AG09309 (cell line): ENCODE results near the gene CPB1.

ENCODE experiments used
- DNase-seq: peaks from one replicate; pipeline ENCODE4 v3.0.0-alpha.2; 2010; ENCODE audit warnings: low read depth
- H3K4me3 ChIP-seq: 2 replicates; pipeline ENCODE4 v1.5.1; 2011; ENCODE audit warnings: mild to moderate bottlenecking, low read depth, low read length, moderate library complexity; ENCODE audit not compliant: control insufficient read depth
- TF ChIP-seq, protein P1 (sequence below): IDR thresholded peaks from 2 replicates; pipeline ENCODE4 v1.5.1; 2011; ENCODE audit warnings: mild to moderate bottlenecking, low read depth, low read length, inconsistent platforms; ENCODE audit not compliant: insufficient read depth, control insufficient read depth; ENCODE audit errors: missing control alignments

The CPB1 gene

DNA sequence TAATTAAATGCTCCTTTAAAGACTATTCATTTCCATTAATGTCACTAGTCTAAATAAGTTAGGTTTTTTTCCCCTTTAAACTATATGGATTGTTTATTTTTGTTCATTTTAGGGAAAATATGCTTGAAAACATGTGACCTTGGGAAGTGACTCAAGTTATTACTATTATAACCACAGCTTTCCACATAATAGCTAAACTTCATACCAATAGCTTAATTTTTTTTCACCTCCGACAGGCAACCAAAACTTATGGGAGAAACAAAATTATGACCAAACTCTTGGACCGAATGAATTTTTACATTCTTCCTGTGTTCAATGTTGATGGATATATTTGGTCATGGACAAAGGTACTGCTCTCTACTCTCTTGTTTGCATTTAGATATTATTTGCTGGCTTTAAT is 53.7 kb downstream of the CPB1 start:
- TF ChIP-seq, protein P1, sequence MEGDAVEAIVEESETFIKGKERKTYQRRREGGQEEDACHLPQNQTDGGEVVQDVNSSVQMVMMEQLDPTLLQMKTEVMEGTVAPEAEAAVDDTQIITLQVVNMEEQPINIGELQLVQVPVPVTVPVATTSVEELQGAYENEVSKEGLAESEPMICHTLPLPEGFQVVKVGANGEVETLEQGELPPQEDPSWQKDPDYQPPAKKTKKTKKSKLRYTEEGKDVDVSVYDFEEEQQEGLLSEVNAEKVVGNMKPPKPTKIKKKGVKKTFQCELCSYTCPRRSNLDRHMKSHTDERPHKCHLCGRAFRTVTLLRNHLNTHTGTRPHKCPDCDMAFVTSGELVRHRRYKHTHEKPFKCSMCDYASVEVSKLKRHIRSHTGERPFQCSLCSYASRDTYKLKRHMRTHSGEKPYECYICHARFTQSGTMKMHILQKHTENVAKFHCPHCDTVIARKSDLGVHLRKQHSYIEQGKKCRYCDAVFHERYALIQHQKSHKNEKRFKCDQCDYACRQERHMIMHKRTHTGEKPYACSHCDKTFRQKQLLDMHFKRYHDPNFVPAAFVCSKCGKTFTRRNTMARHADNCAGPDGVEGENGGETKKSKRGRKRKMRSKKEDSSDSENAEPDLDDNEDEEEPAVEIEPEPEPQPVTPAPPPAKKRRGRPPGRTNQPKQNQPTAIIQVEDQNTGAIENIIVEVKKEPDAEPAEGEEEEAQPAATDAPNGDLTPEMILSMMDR = no peak
- DNase-seq = no peak
- H3K4me3 ChIP-seq = no peak overlapping the region

DNA sequence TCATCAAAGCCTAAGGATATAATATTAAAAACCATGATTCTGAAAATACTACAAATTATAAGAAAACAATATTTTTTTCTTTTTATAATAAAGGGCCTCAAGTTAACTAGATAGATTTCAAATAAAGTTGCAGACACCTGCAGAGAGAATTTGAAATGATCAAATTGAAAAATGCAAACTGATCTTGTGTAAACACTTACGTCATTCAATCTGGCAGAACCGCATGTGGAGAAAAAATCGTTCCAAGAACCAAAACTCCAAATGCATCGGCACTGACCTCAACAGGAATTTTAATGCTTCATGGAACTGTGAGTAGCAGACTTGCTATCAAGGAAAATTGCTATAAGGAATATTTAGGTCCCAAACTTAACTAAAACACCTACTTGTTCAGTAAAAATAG is 54.7 kb downstream of the CPB1 start:
- H3K4me3 ChIP-seq = no peak overlapping the region
- DNase-seq = no peak
- TF ChIP-seq, protein P1 = no peak

DNA sequence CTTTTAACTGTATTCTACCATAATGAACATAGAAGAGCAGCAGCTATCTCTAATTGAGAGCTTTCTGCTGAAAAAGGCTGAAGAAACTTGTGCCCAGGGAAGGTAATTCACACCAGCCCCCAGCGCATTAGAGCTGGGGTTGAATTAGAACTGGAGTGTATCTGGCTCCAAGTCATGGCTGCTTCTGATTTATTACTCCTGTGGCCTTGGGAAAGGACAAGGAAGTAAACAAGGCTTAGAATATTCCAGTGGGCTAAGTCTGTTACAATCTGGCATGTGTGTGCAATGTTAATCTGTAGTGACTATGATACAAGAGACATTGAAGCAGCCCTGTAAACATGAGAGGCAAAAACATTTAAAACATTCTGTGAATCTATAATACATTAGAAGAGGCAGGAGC is 55.6 kb downstream of the CPB1 start:
- H3K4me3 ChIP-seq = no peak overlapping the region
- no peak for DNase-seq
- TF ChIP-seq, protein P1 = no peak

DNA sequence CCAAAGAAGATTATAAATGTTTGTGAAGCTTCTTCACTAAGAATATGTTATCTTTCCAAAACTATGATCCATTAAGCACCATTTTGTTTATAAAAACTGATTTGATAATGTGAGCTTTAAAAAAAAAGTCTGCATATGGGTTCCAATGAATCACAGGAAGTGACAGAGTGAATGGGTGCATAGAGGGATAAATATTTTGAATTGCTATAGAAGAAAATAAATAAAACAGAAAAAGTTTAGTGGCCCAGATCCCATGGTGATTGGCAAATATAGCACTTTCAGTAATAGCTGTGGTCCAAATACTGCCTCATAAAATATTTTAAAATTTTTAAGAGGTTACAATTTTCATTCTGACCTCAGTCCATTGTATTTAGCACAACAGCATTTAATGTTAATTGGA is 56.6 kb downstream of the CPB1 start:
- H3K4me3 ChIP-seq = no peak overlapping the region
- TF ChIP-seq, protein P1 = no peak
- no peak for DNase-seq

DNA sequence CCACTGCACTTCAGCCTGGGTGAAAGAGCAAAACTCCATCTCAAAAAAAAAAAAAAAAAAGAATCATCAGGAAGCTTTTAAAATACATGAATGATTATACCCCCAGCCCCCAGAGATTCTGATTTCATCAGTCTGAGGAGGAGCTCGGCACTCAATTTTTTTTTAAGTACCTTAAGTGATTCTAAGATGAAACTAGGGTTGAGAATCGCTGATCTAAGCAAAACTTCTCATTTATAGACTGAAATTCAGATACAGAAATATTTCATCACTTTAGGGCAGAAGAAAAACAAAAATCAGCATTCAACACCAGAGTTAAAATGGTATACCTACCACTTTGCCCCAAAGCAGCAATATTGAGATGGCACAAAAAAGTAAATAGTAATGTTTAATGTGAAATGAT is 62.2 kb downstream of the CPB1 start:
- no peak for DNase-seq
- TF ChIP-seq, protein P1 = no peak
- no peak overlapping the region for H3K4me3 ChIP-seq

DNA sequence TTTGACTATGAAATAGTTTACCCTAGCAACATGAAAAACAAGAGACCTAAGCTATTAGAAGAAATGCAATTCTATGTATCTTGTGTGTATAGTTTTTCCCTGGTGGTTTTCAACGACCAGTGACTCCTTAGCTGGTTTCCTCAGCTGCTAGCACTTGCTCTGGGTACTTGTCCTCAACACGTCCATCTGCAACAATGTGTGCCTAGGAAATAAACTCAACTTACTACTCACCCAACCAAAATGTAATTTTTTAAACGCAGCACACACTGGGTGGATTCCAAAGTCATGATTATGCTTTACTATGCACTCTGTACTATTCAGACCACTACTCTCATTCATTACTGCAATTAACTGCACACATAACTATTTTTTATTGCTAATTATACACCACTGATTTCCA is 68.5 kb downstream of the CPB1 start:
- no peak for DNase-seq
- no peak overlapping the region for H3K4me3 ChIP-seq
- TF ChIP-seq, protein P1 = no peak
